HG02884 (cell line): ENCODE measurements around the gene ALK.

Source experiments
- ATAC-seq: cut with Tn5 transposase; IDR thresholded peaks from one replicate; pipeline ENCODE4 v1.9.1; 2021; ENCODE audit warnings: mild to moderate bottlenecking, moderate library complexity; ENCODE audit not compliant: unreplicated experiment

Gene ALK

DNA sequence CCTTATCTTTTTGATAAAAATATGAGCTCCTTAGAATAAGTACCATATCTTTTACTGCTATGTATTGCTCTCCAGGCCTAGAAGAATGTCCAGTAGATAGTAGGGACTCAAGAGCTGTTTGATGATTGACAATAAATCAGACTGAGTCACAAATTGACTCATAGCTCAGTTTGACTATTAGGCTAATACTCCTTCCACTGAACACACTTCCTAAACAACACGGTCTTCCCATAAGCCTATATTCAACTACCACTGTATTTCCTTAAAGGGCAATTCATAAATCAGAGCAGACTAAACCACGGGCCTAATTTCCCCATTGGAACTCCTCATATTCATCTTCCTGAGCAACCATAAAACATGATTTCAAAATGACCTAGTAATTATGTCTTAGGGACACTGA is 258.5 kb downstream of the ALK start:
- no peak for ATAC-seq

DNA sequence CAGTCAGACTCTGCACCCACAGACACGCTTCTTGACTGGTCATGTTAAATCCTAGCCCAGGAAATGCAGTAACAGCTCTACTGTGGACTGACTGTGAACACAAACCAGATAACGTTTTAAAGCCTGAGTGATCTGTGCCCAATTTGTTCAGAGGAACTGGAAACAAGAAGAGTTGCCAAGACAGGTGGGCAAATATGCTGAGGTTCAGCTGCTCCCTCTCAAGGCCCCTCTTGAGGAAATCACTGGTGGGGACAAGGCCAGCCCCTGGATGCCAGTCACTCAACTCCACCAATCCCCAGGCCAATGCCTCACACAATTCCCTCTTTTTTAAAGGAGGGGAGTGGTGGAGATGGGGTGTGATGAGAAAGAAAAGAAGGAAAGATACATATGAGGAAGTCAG is 261.2 kb downstream of the ALK start:
- no peak for ATAC-seq

DNA sequence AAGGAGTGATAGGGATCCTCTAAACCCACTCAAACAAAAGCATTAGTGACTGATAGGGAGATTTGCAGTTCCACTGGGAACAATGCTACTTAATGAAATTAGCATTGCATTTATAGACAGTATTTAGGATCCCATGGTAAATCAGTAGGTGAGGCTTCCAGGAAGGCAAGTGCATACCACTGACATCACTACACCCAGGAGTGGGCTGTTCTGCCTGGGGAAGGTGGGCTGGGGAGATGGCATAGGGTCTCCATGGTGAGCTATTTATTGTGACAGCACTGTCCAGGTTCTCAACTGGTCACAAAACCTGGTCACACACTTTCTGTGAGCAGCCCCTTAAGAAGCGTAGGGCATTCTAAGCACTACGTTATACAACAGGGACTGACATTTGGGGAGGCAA is 262.2 kb downstream of the ALK start:
- no peak for ATAC-seq

DNA sequence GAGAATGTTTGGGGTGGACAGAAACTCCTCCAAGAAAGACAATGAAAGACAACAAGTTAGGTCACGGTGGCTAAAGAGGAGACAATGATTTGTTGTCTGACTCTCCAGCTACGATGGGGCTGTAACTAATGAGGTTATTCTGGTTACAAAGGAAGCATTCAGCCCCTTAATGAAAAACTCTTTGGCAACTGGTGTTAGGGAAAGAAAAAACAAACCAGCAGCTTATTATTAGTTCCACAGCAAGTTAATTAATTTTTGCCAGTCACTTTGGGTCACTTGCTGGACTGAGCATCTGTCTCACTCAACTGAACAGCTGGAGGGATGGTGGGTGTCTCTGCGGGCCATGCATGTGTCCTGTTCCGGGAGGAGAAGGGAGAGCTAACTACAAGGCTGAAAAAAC is 263.7 kb downstream of the ALK start:
- ATAC-seq, result no peak

DNA sequence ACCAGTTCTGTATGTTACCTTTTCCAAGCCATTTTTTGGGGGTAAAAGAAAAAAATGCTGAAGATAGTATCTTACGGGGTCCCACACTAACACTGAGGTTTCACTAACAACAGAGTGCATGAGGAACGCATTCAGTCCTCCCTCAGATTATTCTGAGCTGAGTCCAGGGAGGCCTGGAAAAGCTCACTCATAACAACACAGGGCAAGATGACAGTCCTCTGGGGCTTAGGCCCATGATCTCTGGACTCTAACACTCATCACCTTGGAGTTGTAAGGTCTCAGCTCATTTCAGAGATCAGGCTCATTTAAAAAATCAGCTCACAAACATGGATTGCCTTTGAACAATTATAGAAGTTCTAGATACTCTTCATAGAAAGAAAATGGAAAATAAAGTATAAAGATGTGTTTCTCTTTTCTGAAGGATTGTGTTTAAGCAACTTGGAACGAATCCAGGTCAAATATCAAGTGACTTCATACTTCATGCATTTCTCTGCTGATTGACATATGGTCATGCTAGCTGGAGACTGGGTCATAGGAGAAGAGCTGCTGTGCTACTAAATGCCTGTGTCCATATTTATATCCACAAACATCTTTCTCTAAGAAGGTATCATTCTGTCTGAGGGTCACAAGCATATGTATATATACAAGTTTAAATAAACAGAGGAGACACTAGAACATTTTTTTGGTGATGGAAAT is 265.8 kb downstream of the ALK start:
- no peak for ATAC-seq

DNA sequence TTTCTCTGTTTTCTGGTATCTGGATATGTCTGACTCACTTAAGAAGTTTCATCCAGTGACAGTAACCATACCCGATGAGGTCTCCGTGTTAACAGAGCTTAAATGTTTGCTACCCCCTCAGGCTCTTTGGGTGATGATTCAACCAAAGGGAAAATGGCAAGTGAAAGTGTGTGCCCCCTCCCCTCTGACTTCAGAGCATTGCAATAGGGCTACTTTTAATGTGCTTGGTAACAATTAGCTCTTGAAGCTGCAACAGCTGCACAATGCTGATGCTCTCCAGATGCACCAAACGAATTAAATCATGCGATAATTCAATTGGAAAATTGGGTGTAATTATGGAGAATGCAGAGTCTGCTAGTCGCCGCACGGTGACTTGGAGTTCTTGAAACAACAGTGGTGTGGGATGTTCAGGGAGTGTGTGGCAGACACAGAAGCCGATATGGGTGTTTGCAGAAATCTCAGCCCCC is 270.7 kb downstream of the ALK start:
- ATAC-seq, result no peak

DNA sequence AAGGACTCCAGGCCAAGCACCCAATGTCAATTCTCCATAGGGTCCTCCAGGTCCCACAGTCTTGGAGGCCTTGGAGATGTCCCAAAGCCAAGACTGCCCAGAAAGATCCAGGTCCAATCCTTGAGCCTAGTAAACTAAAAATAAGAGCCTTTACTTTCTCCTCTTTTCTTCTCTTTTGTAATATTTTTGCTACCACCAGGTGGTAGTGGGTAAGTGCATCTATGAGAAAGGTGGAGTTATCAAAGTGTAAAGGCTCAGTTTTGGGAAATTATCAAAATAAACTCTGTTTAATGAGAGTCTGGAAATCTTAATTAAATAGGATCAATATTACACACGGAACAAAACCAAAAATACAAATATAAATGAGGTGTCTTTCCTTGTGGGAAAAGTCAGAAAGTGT is 276.4 kb downstream of the ALK start:
- ATAC-seq, result no peak

DNA sequence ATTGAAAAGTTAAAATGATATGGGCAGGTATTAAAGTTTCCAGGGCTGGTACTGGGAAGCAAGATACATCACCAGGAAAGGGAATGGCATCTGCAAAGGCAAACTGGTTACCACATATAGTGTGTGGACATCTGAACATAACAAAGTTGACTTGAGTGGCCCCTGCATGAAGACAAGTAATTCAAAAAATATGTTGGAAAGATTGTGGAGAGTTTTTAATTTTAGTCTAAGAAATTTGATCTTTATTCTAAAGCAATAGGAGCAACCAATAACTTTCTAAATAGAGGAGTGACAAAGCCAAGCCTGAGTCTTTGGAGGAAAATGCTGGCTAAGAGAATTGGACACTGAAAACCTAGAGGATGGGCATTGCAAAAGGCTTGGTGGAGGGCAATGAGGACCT is 278.2 kb downstream of the ALK start:
- no peak for ATAC-seq

DNA sequence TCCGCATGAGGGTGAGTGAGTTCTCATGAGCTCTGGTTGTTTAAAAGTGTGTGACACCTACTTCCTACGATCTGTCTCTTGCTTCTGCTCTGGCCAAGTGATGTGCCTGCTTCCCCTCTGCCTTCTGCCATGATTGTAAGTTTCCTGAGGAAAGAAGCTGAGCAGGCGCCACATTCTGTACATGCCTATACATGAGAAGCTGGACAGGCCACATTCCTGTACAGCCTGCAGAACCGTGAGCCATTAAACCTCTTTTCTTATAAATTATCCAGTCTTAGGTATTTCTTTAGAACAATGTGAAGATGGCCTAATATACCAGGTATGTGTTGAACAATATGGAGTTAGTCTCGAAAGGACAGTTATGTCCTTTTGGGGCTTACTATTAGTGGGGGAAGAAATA is 281.0 kb downstream of the ALK start:
- no peak for ATAC-seq

DNA sequence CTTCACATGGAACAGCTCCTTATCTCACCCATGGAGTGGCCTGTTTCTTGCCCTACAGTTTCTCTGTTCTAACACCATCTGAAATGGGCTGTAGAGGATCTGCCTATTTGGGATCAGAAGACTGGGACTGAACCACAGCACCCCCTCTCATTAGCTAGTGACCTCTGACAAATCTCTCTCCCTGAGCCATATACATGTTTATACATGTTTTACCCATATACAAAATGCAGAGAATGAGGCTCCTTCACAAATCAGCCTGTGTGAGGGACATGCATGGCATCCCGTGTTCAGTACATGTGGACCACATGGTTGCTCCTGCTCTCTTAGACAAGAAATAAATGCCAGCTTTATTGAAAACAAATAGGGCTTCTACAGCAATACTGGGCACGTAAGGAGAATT is 282.7 kb downstream of the ALK start:
- ATAC-seq, result no peak

DNA sequence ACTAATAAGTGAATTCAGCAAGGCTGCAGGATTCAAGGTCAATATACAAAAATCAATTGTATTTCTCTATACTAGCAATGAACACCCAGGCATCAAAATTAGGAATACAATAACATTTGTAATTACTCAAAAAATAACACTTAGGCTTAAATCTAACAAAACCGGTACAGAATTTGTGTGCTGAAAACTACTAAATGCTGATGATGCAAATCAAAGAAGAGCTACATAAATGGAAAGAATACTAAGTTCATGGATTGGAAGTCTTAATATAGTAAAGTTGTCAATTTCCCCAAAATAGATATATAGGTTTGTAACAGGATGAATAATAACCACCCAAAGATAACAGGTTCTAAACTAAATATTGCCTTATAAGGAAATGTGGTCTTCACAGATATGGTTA is 286.5 kb downstream of the ALK start:
- no peak for ATAC-seq

DNA sequence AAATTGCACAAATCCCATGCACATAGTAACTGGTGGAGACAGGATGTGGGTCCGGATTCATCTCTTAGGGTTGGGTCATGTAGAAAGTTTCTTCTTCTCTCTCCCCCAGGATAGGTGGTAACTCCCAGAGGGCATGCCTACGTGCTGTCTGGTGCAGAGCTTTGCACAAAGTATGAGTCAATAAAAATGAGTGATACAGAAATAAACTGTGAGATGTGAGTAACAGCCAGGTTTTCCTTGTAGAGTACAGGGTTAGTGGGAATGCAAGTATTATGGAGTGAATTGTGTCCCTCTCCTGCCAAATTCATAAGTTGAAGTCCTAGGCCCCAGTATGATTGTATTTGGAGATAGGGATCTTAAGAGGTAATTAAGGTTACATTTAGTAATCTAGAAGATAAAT is 289.4 kb downstream of the ALK start:
- ATAC-seq, result no peak

DNA sequence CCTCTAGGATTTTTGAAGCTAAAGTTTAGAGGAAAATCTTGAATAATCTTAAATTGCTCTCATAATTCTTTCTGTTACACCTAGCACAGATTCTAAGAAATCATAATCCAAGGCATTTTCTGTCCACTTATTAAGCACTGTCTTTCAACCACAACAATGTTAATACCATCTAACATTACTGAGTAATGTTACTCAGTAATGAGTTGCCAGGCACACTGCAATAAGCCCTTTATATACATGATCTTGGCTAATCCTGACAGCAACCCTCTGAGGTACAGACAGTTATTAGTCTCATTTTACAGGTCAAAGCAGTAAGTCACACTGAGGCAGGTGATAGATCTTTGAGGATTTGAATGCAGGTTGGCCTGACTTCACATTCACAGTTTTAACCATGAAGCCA is 291.9 kb downstream of the ALK start:
- ATAC-seq, result no peak

DNA sequence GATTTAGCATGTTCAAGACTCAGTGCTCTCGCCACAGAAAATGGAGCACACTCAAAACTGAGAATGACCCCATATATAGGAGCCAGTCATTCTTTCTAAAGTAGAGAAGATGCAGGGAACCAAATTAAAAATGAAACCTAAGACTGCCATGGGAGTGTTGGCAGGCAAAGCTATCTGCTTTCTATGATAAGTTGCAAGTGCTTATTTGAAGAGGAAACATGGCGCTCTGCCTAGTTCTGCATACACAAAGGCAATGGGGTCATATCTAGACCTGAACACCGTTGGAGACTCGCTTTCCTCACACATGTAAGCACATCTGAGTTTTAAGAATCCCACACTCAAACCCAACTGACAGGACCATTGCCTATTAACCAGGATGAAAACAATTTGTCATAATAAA is 292.5 kb downstream of the ALK start:
- ATAC-seq, result no peak

DNA sequence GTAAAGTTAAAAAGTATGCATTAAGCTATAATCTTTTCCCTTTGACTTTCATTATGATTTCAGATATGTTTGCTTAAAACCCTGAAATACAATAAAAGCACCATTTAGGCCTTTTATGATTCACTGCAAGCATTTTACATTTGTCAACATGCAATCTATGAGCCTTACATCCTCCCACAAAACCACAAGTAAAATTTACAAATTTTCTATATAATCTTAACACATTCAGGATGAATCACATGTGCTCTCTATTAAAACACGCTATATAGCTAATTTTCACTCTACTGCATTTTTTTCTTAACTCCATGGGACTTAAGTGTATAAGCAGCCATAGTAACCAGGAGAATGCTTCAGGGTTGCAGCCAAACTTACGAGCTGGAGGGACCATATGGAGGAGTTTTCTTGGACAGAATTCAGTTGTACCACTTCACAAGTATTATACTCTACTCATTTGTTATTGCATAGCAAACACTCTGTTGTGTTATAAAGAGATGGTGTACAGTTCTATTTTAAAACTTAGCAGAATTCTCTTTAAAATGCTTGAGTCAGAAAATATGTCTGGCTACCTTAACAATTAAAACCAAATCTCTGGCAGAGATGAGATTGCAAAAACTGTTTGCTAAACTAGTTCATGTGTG is 293.2 kb downstream of the ALK start:
- ATAC-seq, result no peak

DNA sequence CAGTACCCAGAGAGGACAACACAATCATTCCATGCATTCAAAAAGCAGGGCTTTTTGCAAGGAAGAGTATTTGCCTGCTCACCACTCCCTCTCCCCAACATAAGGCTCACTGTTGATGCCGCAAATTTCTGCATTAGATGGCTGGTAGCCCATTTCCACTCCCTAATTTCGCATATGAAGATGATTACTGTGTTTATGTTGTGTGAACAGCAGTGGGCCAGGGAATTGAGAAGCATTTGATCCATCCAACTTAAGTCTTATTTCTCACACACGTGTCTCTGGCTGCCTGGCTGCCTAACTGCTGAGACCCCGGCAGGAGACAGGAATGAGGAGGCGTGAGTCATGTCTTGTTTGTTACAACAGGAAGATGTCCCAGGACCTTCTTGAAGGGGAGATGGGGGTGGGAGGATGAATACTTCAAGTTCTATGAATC is 294.1 kb downstream of the ALK start:
- ATAC-seq, result no peak

DNA sequence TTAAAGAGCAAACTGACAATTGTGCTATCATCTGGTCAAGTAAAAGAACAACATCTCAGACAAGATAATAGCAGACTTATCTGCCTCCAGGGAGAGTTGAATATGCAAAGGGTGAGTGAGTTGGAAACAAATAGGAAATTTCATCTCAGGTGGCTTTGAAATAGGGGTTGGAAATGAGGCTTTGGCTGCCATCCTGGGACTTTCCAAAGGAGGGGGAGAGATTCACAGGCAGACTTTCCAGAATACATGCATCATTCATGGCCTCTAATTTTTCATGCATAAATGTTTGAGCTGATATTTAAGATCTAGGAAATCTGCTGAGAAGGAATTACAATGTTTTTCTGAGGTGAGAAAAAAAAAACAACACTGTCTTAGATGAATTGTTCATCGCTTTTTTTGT is 300.5 kb downstream of the ALK start:
- ATAC-seq, result no peak

DNA sequence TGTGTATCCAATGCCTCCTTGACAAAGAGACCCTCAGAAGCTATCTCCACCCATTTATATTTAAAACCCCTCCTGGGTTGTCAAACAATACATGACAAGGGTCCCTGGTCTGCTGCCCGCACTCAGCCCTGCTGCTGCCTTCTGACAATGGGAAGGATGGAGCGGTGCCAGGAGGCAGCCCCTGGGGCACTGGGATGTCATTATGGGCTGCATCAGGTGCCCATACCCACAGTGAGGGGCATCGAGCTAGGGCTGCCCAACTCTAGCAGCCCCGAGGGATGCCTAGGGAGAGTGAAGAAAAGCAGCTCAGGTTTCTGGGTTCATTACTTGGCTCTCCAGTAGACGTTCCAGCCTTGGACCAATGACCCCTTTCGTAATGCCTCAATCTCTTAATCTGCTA is 301.7 kb downstream of the ALK start:
- no peak for ATAC-seq

DNA sequence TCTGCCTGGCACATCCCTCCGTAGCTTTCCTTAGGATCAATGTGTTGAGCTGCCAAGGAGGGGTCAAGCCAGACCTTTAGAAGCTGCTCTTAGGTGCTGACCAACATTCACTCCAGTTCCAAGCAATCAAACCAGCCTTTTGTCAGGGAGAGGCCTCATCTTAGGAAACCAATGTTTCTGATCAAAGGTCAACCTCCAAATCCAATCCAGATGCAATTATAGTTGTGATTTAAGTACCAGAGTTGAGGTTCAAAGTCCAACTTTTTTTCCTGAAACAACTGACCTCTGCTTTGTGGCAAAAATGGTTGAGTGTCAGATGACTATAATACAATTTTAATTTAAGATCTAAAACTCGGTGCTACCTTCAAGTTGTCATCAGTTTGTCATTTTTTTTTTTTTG is 303.4 kb downstream of the ALK start:
- no peak for ATAC-seq

DNA sequence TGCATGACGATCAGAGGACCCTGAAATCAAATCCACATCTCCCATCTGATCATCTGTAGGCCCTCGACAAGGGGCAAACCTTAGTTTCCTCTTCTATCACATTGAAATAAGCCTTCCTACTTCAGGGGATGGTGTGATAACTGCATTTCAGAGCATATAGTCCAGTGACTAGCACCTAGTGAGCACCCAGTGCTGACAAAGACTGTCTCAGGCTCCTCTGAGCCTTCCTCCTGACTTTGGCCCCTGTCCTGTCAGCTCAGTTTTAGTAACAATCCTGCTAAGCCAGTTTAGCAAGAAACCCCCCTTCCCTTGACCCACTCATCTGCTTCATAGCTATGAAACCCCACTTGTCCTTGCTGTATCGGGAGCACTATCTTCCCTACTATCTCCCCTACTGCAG is 304.0 kb downstream of the ALK start:
- ATAC-seq, result no peak

DNA sequence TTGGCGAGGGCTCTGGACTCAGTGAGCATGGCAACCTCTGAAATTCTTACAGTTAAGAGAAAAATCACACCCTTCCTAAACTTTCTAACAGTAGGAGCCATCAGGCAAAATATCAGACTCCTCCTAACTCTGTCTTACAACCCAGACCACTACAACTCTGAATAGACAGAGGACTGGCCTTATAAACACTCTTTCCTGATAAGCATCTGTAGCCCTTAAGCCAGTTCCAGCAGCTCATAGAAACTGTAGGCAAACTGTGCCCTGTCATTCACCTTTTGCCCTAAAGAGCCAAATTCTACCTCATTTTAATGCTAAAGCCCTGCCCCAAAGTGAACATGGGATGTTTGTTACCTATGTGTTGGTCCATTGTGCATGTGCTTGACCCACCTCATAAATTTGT is 304.8 kb downstream of the ALK start:
- no peak for ATAC-seq

DNA sequence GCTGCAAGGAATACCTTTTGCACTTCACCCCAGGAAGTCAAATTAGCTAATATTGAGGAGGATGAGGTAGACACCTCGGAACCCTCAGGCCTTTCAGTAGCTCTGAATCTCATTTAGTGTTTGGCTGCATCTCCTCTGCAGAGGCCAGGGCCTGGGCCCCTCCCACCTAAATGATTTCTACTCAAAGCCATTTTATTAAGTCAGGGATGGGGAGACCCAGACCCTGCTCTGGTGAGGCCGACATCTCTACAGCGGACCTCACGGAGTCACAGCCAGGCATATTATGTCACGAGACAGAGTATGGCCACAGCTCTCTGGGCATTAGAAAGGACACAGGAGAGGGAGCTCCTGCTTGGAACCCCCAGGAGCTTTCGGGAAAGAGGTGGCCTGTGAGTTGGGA is 305.5 kb downstream of the ALK start:
- no peak for ATAC-seq

DNA sequence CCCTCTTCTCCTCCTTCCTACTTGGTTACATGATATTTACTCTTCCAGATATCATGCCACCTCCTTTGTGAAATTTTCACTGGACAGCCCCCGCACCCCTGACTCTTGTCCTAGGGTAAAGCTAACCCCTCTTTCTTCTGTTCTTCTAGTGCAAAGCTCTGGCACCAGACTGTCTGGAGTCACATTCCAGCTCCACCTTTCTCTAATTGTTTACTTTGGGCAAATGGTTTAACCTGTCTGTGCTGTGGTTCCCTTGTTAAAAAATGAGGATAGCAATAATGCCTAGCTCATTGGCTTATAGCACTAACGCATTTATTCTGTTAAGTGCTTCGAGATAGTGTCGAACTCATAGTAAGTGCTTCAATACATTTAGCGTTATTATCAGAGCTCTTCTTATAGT is 306.2 kb downstream of the ALK start:
- ATAC-seq, result no peak
